OCI-LY7 (cell line): ENCODE measurements around the gene STIP1. TPM values are rescaled to one million over a fixed set of nuclear protein-coding genes. Genes with fewer than 3 reads are reported as not detected.

ENCODE experiments used
- BruUV-seq: library from RNA; stranded (reverse); fragments of 400-500 nt; replicated peaks from 2 replicates; lab custom pipeline; 2021; lab: Mats Ljungman, UMichigan
- CTCF ChIA-PET: fragments of 300-600 bp; sonication (Branson Sonifier 250); formaldehyde crosslinking; loops from one replicate; lab custom pipeline; 2022; ENCODE audit warnings: antibody characterized with exemption; ENCODE audit not compliant: unreplicated experiment; lab: Charles Lee
- POLR2A ChIA-PET: fragments of 300-600 bp; sonication (Branson Sonifier 250); formaldehyde crosslinking; loops from one replicate; lab custom pipeline; 2022; ENCODE audit warnings: antibody characterized with exemption; lab: Charles Lee
- DNase-seq: peaks from one replicate; pipeline ENCODE4 v3.0.0-alpha.2; 2015; ENCODE audit warnings: low spot score
- H2AFZ ChIP-seq: fragments of 200-600 bp; sonication (generic), shearing (Covaris generic); 2 replicates; pipeline ENCODE4 v1.6.1; 2014; ENCODE audit warnings: mild to moderate bottlenecking, antibody characterized with exemption, low read length, moderate library complexity
- H3K27ac ChIP-seq: fragments of 200-600 bp; sonication (generic); 2 replicates; pipeline ENCODE4 v1.5.1; 2014; ENCODE audit warnings: mixed run types, low read depth, mild to moderate bottlenecking, moderate library complexity, low read length, inconsistent platforms; ENCODE audit not compliant: poor library complexity, severe bottlenecking
- H3K36me3 ChIP-seq: fragments of 200-600 bp; sonication (generic); 2 replicates; pipeline ENCODE4 v1.6.1; 2014; ENCODE audit warnings: mild to moderate bottlenecking, antibody characterized with exemption, low read length, moderate library complexity, mixed read lengths; ENCODE audit not compliant: insufficient read depth
- H3K4me1 ChIP-seq: fragments of 200-600 bp; sonication (generic); 2 replicates; pipeline ENCODE4 v1.5.1; 2014; ENCODE audit warnings: mild to moderate bottlenecking, low read length; ENCODE audit not compliant: insufficient read depth, poor library complexity, severe bottlenecking
- H3K4me2 ChIP-seq: fragments of 200-600 bp; sonication (generic); 2 replicates; pipeline ENCODE4 v1.6.1; 2014; ENCODE audit warnings: mild to moderate bottlenecking, low read length
- H3K4me3 ChIP-seq: fragments of 200-600 bp; sonication (generic); 2 replicates; pipeline ENCODE4 v1.5.1; 2014; ENCODE audit warnings: mild to moderate bottlenecking, low read depth, low read length; ENCODE audit not compliant: poor library complexity, severe bottlenecking
- H3K79me2 ChIP-seq: fragments of 200-600 bp; sonication (generic); 2 replicates; pipeline ENCODE4 v1.6.1; 2016; ENCODE audit warnings: low read depth, mild to moderate bottlenecking, low read length, moderate library complexity, mixed read lengths; ENCODE audit not compliant: insufficient read depth
- H3K9me2 ChIP-seq: fragments of 200-600 bp; sonication (generic); 2 replicates; pipeline ENCODE4 v1.6.1; 2016; ENCODE audit warnings: mild to moderate bottlenecking, low read length, mixed read lengths; ENCODE audit not compliant: insufficient read depth
- H3K9me3 ChIP-seq: fragments of 200-600 bp; sonication (generic); 2 replicates; pipeline ENCODE4 v1.6.1; 2014; ENCODE audit warnings: mild to moderate bottlenecking, mixed run types, low read length, mixed read lengths
- H4K20me1 ChIP-seq: fragments of 200-600 bp; sonication (generic); 2 replicates; pipeline ENCODE4 v1.6.1; 2014; ENCODE audit warnings: mild to moderate bottlenecking, antibody characterized with exemption, low read length, moderate library complexity, mixed read lengths; ENCODE audit not compliant: insufficient read depth
- EZH2phosphoT487 ChIP-seq: fragments of 200-600 bp; sonication (generic); IDR thresholded peaks from 2 replicates; pipeline ENCODE4 v1.6.1; 2018; ENCODE audit warnings: low read depth, borderline replicate concordance, mild to moderate bottlenecking, mixed run types, antibody characterized with exemption, low read length, moderate library complexity, mixed read lengths
- intact Hi-C: fragments of 100-400 bp; cut with micrococcal nuclease; formaldehyde crosslinking; loops from one replicate; pipeline ENCODE4 v1.10.0; 2022; ENCODE audit not compliant: unreplicated experiment
- total RNA-seq, 2 experiments: library from RNA; depleted of rRNA in 1 of 2; stranded (reverse); fragments of >200 nt in 1 of 2; shearing (Covaris generic) in 1 of 2; gene quantifications; 2 replicates each; pipeline ENCODE4 v1.2.3, GENCODE V29; 2014 to 2022
- TF ChIP-seq, protein P1 (sequence below): fragments of 200-600 bp; sonication (generic); conservative IDR thresholded peaks from 2 replicates; pipeline ENCODE4 v1.5.1; 2014; ENCODE audit warnings: mild to moderate bottlenecking, antibody characterized with exemption, low read length, moderate library complexity, mixed read lengths

Gene STIP1
- total RNA-seq, 2 experiments from 2014 or later, result 240 to 271 TPM

GRCh38 chr11:64227405-64227956 is 41.5 kb downstream of the STIP1 start:
- Histone ChIP-seq H3K9me3 (no peaks in the 10 kb centered on the region), H3K27ac (peak overlapping the region; percentile 77), H2AFZ (no peak overlapping the region), H3K79me2 (peaks cover 8% of the 10 kb centered on the region; the same call in 1 of the 2 replicates), H3K4me3 (peak overlapping the region; percentile 83), H3K9me2 (no peaks in the 10 kb centered on the region), H3K4me1 (peaks cover 44% of the 10 kb centered on the region), H4K20me1 (no peaks in the 10 kb centered on the region), H3K36me3 (peaks cover 25% of the 10 kb centered on the region), H3K4me2 (peak overlapping the region; percentile 99)
- intact Hi-C loops, result no loop called here
- ChIA-PET POLR2A (interaction anchor here (1.2 to 4.4 kb wide), 3 partner anchors 9 to 22 kb away, joined by 3 to 29 read pairs (median 7); partner anchors contain the start of gene FERMT3), CTCF (interaction anchor here (1.3 kb wide), 1 partner anchor 21 kb away, joined by 4 read pairs; the partner anchor contains the start of gene FERMT3)
- DNase-seq, result no peak
- no TSS peak for BruUV-seq
- TF ChIP-seq, protein P1, sequence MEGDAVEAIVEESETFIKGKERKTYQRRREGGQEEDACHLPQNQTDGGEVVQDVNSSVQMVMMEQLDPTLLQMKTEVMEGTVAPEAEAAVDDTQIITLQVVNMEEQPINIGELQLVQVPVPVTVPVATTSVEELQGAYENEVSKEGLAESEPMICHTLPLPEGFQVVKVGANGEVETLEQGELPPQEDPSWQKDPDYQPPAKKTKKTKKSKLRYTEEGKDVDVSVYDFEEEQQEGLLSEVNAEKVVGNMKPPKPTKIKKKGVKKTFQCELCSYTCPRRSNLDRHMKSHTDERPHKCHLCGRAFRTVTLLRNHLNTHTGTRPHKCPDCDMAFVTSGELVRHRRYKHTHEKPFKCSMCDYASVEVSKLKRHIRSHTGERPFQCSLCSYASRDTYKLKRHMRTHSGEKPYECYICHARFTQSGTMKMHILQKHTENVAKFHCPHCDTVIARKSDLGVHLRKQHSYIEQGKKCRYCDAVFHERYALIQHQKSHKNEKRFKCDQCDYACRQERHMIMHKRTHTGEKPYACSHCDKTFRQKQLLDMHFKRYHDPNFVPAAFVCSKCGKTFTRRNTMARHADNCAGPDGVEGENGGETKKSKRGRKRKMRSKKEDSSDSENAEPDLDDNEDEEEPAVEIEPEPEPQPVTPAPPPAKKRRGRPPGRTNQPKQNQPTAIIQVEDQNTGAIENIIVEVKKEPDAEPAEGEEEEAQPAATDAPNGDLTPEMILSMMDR, result no peak
- TF ChIP-seq EZH2phosphoT487, result no peak

GRCh38 chr11:64229090-64229743 is 43.2 kb downstream of the STIP1 start:
- TF ChIP-seq, protein P1, result no peak
- TF ChIP-seq EZH2phosphoT487, result no peak
- intact Hi-C loops, result no loop called here
- ChIA-PET POLR2A (interaction anchor here (0.7 to 4.4 kb wide), 5 partner anchors 16 to 106 kb away, joined by 3 to 29 read pairs (median 4); partner anchors contain the start of gene FERMT3), CTCF (no interaction called here)
- Histone ChIP-seq H3K4me2 (peak overlapping the region; percentile 94), H4K20me1 (no peaks in the 10 kb centered on the region), H3K4me1 (peaks cover 50% of the 10 kb centered on the region), H3K9me3 (no peaks in the 10 kb centered on the region), H3K27ac (peak overlapping the region; percentile 66), H3K36me3 (peaks cover 10% of the 10 kb centered on the region; the same call in 1 of the 2 replicates), H2AFZ (no peak overlapping the region; the same call in 1 of the 2 replicates), H3K79me2 (peaks cover 8% of the 10 kb centered on the region; the same call in 1 of the 2 replicates), H3K9me2 (no peaks in the 10 kb centered on the region), H3K4me3 (peak overlapping the region; percentile 72)
- no peak for DNase-seq
- BruUV-seq, result no TSS peak
